ENCODE results near the gene LLGL2. TPM values are rescaled to one million over a fixed set of nuclear protein-coding genes. Genes with fewer than 3 reads are reported as not detected.

LLGL2 gene
- total RNA-seq, 4 donors from 2014 or later, result 6.1 to 12.3 (median 9.1) TPM

DNA sequence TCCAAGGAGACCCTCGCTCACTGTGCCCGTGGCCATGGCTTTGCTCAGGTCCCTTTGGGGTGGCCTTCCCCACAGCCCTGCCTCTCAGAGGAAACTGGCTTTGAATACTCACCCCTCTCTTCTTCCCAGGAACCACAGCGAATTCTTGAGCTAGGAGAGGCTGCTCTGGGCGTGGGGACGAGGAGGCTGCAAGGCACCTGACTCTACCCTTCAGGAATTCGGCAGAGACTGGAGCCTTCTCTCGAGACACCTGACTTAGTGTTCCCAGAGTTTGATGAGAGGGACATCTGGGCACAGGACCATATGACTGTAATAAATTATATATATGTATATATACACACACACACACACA lies 6.2 kb downstream of the LLGL2 start:
- intact Hi-C loops (cut with DNase I), result no loop called here
- DNase-seq (ENCODE audit: extremely low spot score), result no peak
- 97% methylated on average over 3 of the region's 7 CpGs for WGBS
- TF ChIP-seq, protein P1, sequence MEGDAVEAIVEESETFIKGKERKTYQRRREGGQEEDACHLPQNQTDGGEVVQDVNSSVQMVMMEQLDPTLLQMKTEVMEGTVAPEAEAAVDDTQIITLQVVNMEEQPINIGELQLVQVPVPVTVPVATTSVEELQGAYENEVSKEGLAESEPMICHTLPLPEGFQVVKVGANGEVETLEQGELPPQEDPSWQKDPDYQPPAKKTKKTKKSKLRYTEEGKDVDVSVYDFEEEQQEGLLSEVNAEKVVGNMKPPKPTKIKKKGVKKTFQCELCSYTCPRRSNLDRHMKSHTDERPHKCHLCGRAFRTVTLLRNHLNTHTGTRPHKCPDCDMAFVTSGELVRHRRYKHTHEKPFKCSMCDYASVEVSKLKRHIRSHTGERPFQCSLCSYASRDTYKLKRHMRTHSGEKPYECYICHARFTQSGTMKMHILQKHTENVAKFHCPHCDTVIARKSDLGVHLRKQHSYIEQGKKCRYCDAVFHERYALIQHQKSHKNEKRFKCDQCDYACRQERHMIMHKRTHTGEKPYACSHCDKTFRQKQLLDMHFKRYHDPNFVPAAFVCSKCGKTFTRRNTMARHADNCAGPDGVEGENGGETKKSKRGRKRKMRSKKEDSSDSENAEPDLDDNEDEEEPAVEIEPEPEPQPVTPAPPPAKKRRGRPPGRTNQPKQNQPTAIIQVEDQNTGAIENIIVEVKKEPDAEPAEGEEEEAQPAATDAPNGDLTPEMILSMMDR (IDR thresholded peaks at IDR 0.05), result no peak
- no peak for TF ChIP-seq EP300 (IDR thresholded peaks at IDR 0.05)
- TF ChIP-seq POLR2A (IDR thresholded peaks at IDR 0.05; ENCODE audit: low read depth), result no peak
- no peak for TF ChIP-seq POLR2AphosphoS5 (IDR thresholded peaks at IDR 0.05)
- H3K4me3 ChIP-seq, result no peak overlapping the region
- H3K4me1 ChIP-seq, result peaks cover 0 to 2% (median under 1%) of the 10 kb centered on the region in 4 donors
- no peak overlapping the region for H3K27ac ChIP-seq (replicated peaks in 1 of 4)
- no peaks in the 10 kb centered on the region for H3K27me3 ChIP-seq
- H3K36me3 ChIP-seq, result peaks cover 0 to 8% (median 2%) of the 10 kb centered on the region in 4 donors
- H3K9me3 ChIP-seq, result no peaks in the 10 kb centered on the region

DNA sequence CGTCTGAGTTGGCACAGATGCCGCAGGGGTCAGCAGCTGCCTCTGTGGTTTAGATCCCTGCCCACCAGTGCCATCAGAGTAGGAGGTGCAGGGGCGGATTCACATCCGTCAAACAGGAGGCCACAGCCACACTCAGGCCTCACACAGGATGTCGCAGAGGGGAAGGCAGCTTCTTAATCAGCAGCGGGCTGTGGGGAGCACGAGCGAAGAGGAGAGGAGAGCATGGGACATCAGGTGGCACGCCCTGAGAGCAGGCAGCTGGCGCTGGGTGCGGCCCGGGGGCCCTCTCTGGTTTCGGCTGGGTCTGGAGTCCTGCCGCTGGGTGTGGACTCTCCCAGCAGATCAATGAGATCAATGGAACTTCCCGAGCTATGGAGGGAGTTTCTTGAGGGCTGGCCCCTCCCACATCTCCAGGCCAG lies 9.6 kb downstream of the LLGL2 start:
- WGBS, result 83% methylated on average over 6 of the region's 15 CpGs
- DNase-seq (ENCODE audit: extremely low spot score), result no peak
- H3K27ac ChIP-seq (replicated peaks in 1 of 4), result no peak overlapping the region
- no peaks in the 10 kb centered on the region for H3K9me3 ChIP-seq
- intact Hi-C loops (cut with DNase I), result no loop called here
- no peak for TF ChIP-seq POLR2A (IDR thresholded peaks at IDR 0.05; ENCODE audit: low read depth)
- no peak for TF ChIP-seq POLR2AphosphoS5 (IDR thresholded peaks at IDR 0.05)
- TF ChIP-seq, protein P1 (IDR thresholded peaks at IDR 0.05), result no peak
- TF ChIP-seq EP300 (IDR thresholded peaks at IDR 0.05), result no peak
- H3K27me3 ChIP-seq, result no peaks in the 10 kb centered on the region
- H3K4me3 ChIP-seq, result no peak overlapping the region
- no peaks in the 10 kb centered on the region for H3K4me1 ChIP-seq
- H3K36me3 ChIP-seq, result peaks cover 0 to 8% (median 2%) of the 10 kb centered on the region in 4 donors

DNA sequence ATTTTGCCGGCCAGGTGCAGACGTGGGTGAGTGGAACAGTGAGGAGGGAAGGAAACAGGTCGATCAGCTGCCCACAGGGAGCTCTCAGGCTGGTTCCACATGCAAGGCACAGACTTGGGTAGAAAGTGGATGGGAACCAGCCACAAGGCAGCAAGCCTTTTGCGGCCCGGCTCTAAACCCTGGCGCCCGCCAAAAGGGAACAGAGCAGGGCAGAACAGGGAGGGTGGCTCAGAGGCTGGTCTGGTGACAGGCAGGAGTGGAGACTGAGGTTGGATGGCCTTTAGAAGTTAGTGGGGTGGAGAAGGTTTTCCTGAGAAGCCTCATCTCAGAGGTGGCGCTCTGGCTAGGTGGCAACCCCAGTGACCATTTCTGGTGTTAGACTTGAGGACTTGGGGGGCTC lies 10.4 kb downstream of the LLGL2 start:
- Histone ChIP-seq H3K27me3 (no peaks in the 10 kb centered on the region), H3K4me1 (no peaks in the 10 kb centered on the region), H3K36me3 (peaks cover 0 to 8% (median 2%) of the 10 kb centered on the region in 4 donors), H3K4me3 (no peak overlapping the region), H3K27ac (replicated peaks in 1 of 4) (no peak overlapping the region), H3K9me3 (no peaks in the 10 kb centered on the region)
- TF ChIP-seq, protein P1 (IDR thresholded peaks at IDR 0.05), result no peak
- no peak for TF ChIP-seq POLR2AphosphoS5 (IDR thresholded peaks at IDR 0.05)
- intact Hi-C loops (cut with DNase I), result no loop called here
- WGBS, result 94% methylated on average over 8 of the region's 8 CpGs
- DNase-seq (ENCODE audit: extremely low spot score), result no peak

DNA sequence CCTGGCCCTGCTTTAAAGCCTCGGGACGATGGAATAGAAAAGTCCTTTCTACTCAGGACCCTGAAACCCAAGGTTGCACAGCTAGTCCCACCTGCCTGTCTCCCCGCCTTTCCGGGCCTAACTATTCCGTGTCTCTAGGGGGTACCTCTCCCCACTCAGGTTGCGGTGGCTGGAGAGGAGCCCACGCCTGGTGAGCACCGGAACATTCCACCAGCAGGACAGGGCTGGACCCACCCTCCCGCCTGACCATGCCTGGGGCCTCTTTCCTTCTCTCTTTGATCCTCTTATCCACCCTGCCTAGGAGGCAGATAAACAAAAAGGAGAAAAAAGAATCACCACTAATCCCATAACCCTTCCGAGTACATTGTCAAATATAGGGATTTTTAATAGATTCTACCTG lies 10.9 kb downstream of the LLGL2 start:
- DNase-seq (ENCODE audit: extremely low spot score), result no peak
- Histone ChIP-seq H3K4me3 (no peak overlapping the region), H3K36me3 (peaks cover 0 to 8% (median 2%) of the 10 kb centered on the region in 4 donors), H3K4me1 (no peaks in the 10 kb centered on the region), H3K27ac (replicated peaks in 1 of 4) (no peak overlapping the region), H3K9me3 (no peaks in the 10 kb centered on the region), H3K27me3 (no peaks in the 10 kb centered on the region)
- intact Hi-C loops (cut with DNase I), result no loop called here
- 94% methylated on average over 10 of the region's 10 CpGs for WGBS
- TF ChIP-seq POLR2A (IDR thresholded peaks at IDR 0.05; ENCODE audit: low read depth), result no peak
- no peak for TF ChIP-seq EP300 (IDR thresholded peaks at IDR 0.05)
- no peak for TF ChIP-seq POLR2AphosphoS5 (IDR thresholded peaks at IDR 0.05)
- TF ChIP-seq, protein P1 (IDR thresholded peaks at IDR 0.05), result no peak

DNA sequence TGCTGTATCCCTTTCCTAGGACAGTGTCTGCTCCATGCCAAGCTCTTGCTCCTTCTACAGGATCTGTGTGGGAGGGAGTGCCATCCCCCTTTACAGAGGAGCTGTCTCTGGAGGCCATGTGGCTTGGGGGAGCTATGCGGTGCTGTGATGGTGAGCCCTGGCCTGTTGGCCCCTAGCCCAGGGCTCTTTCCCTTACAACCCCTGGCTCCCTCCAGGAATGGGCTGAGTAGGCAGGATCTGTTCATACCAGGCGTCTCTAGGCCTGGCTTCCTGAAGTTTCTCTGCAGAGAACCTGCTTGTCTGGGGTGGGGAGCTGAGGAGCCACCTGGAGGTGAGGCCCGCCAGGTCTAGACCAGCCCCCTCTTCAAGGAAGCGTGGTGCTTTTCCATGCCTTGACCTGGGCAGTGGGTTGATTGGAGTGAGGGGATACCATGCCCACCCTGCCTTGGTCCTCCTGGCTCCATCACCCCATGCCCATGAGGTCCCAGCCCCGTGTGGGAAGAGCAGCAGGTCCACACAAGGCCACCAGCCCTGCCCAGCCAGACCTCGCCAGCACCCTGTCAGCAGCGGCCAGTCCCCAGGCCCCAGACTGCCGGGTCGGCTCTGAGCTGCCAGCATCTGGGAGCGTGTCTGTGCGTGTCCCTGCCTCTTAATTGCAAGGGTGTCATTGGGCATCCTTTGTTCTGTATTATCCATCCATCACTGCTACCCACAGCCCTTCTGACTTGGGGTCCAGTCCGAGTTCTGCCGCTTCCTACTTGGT lies 14.7 kb downstream of the LLGL2 start:
- Histone ChIP-seq H3K36me3 (no peaks in the 10 kb centered on the region), H3K9me3 (no peaks in the 10 kb centered on the region), H3K4me3 (no peak overlapping the region), H3K27ac (replicated peaks in 1 of 4) (no peak overlapping the region), H3K4me1 (no peaks in the 10 kb centered on the region), H3K27me3 (no peaks in the 10 kb centered on the region)
- intact Hi-C loops (cut with DNase I), result no loop called here
- TF ChIP-seq POLR2A (IDR thresholded peaks at IDR 0.05; ENCODE audit: low read depth) (no peak), POLR2AphosphoS5 (IDR thresholded peaks at IDR 0.05) (no peak), EP300 (IDR thresholded peaks at IDR 0.05) (no peak)
- TF ChIP-seq, protein P1 (IDR thresholded peaks at IDR 0.05), result no peak
- WGBS, result 94% methylated on average over 10 of the region's 13 CpGs
- DNase-seq (ENCODE audit: extremely low spot score), result no peak
